Gastrocnemius medialis (tissue), 4 donors: Measurements from ENCODE around the gene PHF11. TPM values are rescaled to one million over a fixed set of nuclear protein-coding genes. Genes with fewer than 3 reads are reported as not detected.

Experiments
- ATAC-seq, 2 donors: fragments of 150-250 bp; one replicate each; pipeline ENCODE4 v1.9.1; 2016
- DNase-seq, 2 donors: peaks; one replicate each; pipeline ENCODE4 v3.0.0-alpha.2; 2019
- H3K27ac ChIP-seq, 4 donors: fragments of 200-600 bp; sonication (generic); 1 replicate in 1 of 4; 2 replicates in 3 of 4; pipeline ENCODE4 v1.5.1; 2016 to 2018; ENCODE audit warnings: mild to moderate bottlenecking in 2 of 4, moderate library complexity in 1 of 4
- H3K27me3 ChIP-seq, 3 donors: fragments of 200-600 bp; sonication (generic) in 2 of 3; 1 replicate in 1 of 3; 2 replicates in 2 of 3; pipeline versions ENCODE4 v1.5.1 to v1.6.0; 2016 to 2019; ENCODE audit warnings: mild to moderate bottlenecking in 1 of 3, moderate library complexity in 1 of 3
- H3K36me3 ChIP-seq, 2 donors: fragments of 200-600 bp; sonication (generic) in 1 of 2; one replicate each; pipeline ENCODE4 v1.5.1; 2017 to 2018
- H3K4me1 ChIP-seq, 2 donors: fragments of 200-600 bp; sonication (generic) in 1 of 2; one replicate each; pipeline ENCODE4 v1.5.1; 2016 to 2017; ENCODE audit warnings: mild to moderate bottlenecking in 2 of 2
- H3K4me3 ChIP-seq, 4 donors: fragments of 200-600 bp; sonication (generic) in 3 of 4; 1 replicate in 1 of 4; 2 replicates in 3 of 4; pipeline ENCODE4 v1.5.1; 2016 to 2019; ENCODE audit warnings: mild to moderate bottlenecking in 2 of 4
- H3K9me3 ChIP-seq, 3 donors: fragments of 200-600 bp; sonication (generic) in 2 of 3; 1 replicate in 1 of 3; 2 replicates in 2 of 3; pipeline ENCODE4 v1.5.1; 2016 to 2019
- POLR2A ChIP-seq, 2 donors: fragments of 450-650 bp; IDR thresholded peaks; one replicate each; pipeline ENCODE4 v1.6.1; 2017; ENCODE audit warnings: antibody characterized with exemption in 2 of 2, mild to moderate bottlenecking in 2 of 2, moderate library complexity in 2 of 2
- in situ Hi-C, 4 donors: fragments of 200-750 bp; cut with MboI; loops; one replicate each; pipeline versions ENCODE4 v1.15.0 to v1.8.0; 2017; ENCODE audit warnings: low sequenced_read_pairs in 4 of 4
- intact Hi-C: fragments of 100-400 bp; cut with DNase I; formaldehyde crosslinking; loops from one replicate; pipeline ENCODE4 v1.15.1; 2023; ENCODE audit warnings: low total_unique reads
- total RNA-seq, 4 donors: library from RNA; depleted of rRNA; stranded (reverse); fragments of >200 nt; gene quantifications; one replicate each; pipeline versions ENCODE4 v1.1.0 to v1.2.3, GENCODE V29; 2016
- TF ChIP-seq, protein P1 (sequence below), 5 experiments: fragments of 450-650 bp in 3 of 5; fragments of 200-600 bp in 2 of 5; sonication (generic) in 2 of 5; IDR thresholded peaks in 4 of 5; conservative IDR thresholded peaks in 1 of 5; 1 replicate in 4 of 5; 2 replicates in 1 of 5; pipeline ENCODE4 v1.5.1; 2016 to 2019; ENCODE audit warnings: antibody characterized with exemption in 5 of 5, mild to moderate bottlenecking in 3 of 5, moderate library complexity in 3 of 5

Gene PHF11
- total RNA-seq, 4 donors from 2014 or later, result 6.5 to 17.7 (median 13.8) TPM

DNA sequence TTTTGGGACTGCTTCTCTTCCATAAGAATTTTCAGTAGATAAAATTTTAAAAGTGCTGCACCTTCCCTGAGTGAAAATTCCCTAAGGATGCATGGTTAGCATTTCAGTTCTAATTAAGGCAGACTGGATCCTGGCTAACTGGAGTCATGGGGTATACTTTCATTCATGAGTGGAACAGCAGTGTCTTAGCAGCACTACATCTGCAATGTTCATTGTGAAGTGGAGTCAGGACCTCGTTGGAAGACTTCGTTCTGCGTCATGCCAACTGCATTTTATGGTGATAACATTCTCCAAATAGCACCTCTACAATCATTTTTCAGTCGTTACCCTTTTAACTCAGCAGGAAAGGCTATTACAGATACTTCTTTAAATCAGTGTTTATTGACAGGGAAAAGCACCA lies 25.5 kb downstream of the PHF11 start:
- DNase-seq (no peak), ATAC-seq (no peak)
- intact Hi-C loops (no loop called here), in situ Hi-C loops (no loop called here)
- Histone ChIP-seq H3K36me3 (peaks cover 0 to 11% of the 10 kb centered on the region in 2 donors), H3K4me3 (no peak overlapping the region), H3K4me1 (no peaks in the 10 kb centered on the region), H3K27me3 (no peaks in the 10 kb centered on the region), H3K27ac (no peak overlapping the region), H3K9me3 (no peaks in the 10 kb centered on the region)
- TF ChIP-seq, protein P1, sequence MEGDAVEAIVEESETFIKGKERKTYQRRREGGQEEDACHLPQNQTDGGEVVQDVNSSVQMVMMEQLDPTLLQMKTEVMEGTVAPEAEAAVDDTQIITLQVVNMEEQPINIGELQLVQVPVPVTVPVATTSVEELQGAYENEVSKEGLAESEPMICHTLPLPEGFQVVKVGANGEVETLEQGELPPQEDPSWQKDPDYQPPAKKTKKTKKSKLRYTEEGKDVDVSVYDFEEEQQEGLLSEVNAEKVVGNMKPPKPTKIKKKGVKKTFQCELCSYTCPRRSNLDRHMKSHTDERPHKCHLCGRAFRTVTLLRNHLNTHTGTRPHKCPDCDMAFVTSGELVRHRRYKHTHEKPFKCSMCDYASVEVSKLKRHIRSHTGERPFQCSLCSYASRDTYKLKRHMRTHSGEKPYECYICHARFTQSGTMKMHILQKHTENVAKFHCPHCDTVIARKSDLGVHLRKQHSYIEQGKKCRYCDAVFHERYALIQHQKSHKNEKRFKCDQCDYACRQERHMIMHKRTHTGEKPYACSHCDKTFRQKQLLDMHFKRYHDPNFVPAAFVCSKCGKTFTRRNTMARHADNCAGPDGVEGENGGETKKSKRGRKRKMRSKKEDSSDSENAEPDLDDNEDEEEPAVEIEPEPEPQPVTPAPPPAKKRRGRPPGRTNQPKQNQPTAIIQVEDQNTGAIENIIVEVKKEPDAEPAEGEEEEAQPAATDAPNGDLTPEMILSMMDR (IDR thresholded peaks at IDR 0.05 in 4 of 5, conservative IDR thresholded peaks at IDR 0.05 in 1 of 5), result no peak
- TF ChIP-seq POLR2A (IDR thresholded peaks at IDR 0.05), result no peak

DNA sequence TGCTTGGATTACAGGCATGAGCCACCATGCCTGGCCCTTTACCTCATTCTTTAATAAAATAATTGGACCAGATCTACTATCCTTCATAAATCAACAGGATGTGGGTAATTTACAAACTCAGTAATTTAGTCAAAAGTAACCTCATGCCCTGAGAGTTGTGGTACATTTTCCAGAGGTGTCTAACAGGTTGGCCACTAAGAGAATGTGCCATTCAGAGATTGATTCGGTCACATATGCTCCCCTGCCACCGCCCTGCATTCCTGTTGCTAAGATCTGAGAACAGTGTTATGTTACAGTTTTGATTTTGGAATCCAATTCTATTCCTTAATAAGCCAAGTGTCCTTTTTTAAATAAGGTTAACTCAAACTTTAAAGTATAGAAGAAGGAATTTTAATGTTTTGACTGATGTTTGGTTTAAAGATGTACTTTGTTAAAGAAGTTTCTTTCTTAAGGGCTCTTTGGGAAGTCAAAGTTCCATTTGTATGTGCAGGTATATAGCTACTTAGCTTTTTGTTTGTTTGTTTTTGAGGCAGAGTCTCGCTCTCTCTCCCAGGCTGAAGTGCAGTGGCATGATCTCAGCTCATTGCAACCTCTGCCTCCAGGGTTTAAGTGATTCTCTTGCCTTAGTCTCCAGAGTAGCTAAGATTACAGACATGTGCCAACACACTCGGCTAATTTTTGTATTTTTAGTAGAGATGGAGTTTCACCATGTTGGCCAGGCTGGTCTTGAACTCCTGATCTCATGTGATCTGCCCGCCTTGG lies 29.2 kb downstream of the PHF11 start:
- TF ChIP-seq, protein P1 (IDR thresholded peaks at IDR 0.05 in 4 of 5, conservative IDR thresholded peaks at IDR 0.05 in 1 of 5), result no peak
- TF ChIP-seq POLR2A (IDR thresholded peaks at IDR 0.05), result no peak
- Histone ChIP-seq H3K4me3 (no peak overlapping the region), H3K27ac (no peak overlapping the region), H3K27me3 (no peaks in the 10 kb centered on the region), H3K9me3 (no peaks in the 10 kb centered on the region), H3K4me1 (no peaks in the 10 kb centered on the region), H3K36me3 (peaks cover 0 to 11% of the 10 kb centered on the region in 2 donors)
- DNase-seq, result no peak
- no peak for ATAC-seq
- in situ Hi-C loops (no loop called here), intact Hi-C loops (no loop called here)

DNA sequence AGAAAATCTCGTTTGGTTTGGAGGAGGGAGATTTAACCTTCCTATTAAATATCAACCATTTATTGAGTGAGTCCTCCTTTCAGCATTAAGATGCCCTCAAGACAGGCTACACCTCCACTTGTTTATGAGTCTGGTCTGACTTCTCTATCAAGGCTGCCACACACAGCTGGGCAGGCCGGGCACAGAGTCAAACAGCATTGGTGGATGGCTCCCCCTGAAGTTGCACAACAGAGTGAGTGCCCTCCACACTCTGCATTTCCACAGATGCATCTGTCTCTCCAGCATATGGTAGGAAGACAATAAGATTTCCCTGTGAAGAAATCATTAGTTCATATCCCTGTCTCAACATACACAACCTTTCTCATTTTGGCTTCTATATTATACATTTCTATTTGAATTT lies 31.4 kb downstream of the PHF11 start:
- H3K27ac ChIP-seq, result no peak overlapping the region
- DNase-seq (no peak), ATAC-seq (no peak)
- no peaks in the 10 kb centered on the region for H3K9me3 ChIP-seq
- H3K27me3 ChIP-seq, result no peaks in the 10 kb centered on the region
- TF ChIP-seq, protein P1 (IDR thresholded peaks at IDR 0.05 in 4 of 5, conservative IDR thresholded peaks at IDR 0.05 in 1 of 5), result no peak
- TF ChIP-seq POLR2A (IDR thresholded peaks at IDR 0.05), result no peak
- in situ Hi-C loops, result no loop called here
- H3K4me3 ChIP-seq, result no peak overlapping the region
- H3K36me3 ChIP-seq, result peaks cover 0 to 8% of the 10 kb centered on the region in 2 donors
- H3K4me1 ChIP-seq, result no peaks in the 10 kb centered on the region
- intact Hi-C loops, result no loop called here

DNA sequence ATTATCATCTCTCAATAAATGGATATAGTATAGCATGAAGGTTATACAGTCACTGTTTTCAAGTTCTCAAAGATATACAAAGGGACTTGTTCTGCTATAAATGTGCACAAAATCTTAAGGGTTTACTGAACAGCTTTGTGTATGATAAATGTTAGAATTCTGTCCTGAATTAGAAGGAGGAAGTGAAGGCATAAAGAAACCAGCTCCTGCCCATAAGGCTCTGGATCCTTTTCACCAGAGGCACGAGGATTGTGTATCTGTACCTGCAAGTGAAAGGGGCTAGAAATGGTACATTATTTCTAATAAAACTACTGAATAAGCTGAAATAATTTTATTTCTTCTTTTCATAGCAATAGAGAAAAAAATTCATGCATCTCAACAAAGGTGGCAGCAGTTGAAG lies 32.4 kb downstream of the PHF11 start:
- intact Hi-C loops, result no loop called here
- Histone ChIP-seq H3K27me3 (no peaks in the 10 kb centered on the region), H3K4me1 (no peaks in the 10 kb centered on the region)

More for the DNA sequence above, 32.4 kb downstream of the PHF11 start:
- Histone ChIP-seq H3K36me3 (peaks cover 0 to 8% of the 10 kb centered on the region in 2 donors), H3K4me3 (no peak overlapping the region), H3K27ac (no peak overlapping the region), H3K9me3 (no peaks in the 10 kb centered on the region)
- in situ Hi-C loops, result no loop called here
- TF ChIP-seq, protein P1 (IDR thresholded peaks at IDR 0.05 in 4 of 5, conservative IDR thresholded peaks at IDR 0.05 in 1 of 5), result no peak
- TF ChIP-seq POLR2A (IDR thresholded peaks at IDR 0.05), result no peak
- ATAC-seq, result no peak
- no peak for DNase-seq
